HG02571 (cell line): ENCODE measurements around the gene SEPTIN1.
"Not testable (repeated sequence)": the region's sequence is repeated elsewhere in the genome, so short reads cannot be mapped to it uniquely, and the experiment has no call there.

Source experiments
- ATAC-seq: cut with Tn5 transposase; IDR thresholded peaks from one replicate; pipeline ENCODE4 v1.9.1; 2021; ENCODE audit warnings: mild to moderate bottlenecking, moderate library complexity; ENCODE audit not compliant: unreplicated experiment

Gene SEPTIN1

GRCh38 chr16:30401768-30402425 lies 19.5 kb upstream of the SEPTIN1 start:
- no peak for ATAC-seq

GRCh38 chr16:30399435-30400186 lies 17.2 kb upstream of the SEPTIN1 start:
- no peak for ATAC-seq

GRCh38 chr16:30398661-30399434 lies 16.5 kb upstream of the SEPTIN1 start:
- ATAC-seq: no peak

GRCh38 chr16:30397776-30398660 lies 15.7 kb upstream of the SEPTIN1 start:
- ATAC-seq: no peak

DNA sequence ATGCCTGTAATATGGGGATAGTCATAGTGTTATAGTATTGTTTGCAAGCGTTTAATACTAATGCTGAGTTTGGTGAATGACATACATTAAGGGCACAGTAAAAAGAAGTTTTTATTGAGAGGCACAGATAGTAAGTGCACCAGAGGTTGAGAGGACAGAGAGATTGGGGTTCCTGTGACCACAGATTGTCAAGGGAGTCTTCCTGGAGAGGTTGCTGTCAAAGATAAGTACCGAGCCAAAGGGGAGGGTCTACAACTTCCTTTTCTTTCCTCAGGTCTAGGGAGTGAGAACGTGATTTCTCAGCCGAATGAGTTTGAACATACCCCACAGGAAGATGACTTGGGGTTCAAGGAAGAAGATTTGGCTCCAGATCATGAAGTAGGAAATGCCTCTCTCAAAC lies 14.7 kb upstream of the SEPTIN1 start:
- no peak for ATAC-seq

DNA sequence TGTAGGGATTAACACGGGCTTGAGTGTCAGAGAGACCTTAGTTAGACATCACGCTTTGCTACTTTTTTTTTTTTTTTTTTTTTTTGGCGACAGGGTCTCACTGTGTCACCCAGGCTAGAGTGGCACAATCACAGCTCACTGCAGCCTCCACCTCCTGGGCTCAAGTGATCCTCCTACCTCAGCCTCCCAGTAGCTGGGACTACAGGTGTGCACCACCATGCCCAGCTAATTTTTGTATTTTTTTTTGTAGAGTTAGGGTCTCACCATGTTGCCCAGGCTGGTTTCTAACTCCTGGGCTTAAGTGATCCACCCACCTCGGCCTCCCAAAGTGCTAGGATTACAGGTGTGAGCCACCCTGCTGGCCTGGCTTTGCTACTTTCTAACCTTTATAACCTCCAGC lies 14.3 kb upstream of the SEPTIN1 start:
- ATAC-seq: not testable (repeated sequence)

- ATAC-seq: no peak
Measured at GRCh38 chr16:30395992-30396585, 13.7 kb upstream of the SEPTIN1 start.

DNA sequence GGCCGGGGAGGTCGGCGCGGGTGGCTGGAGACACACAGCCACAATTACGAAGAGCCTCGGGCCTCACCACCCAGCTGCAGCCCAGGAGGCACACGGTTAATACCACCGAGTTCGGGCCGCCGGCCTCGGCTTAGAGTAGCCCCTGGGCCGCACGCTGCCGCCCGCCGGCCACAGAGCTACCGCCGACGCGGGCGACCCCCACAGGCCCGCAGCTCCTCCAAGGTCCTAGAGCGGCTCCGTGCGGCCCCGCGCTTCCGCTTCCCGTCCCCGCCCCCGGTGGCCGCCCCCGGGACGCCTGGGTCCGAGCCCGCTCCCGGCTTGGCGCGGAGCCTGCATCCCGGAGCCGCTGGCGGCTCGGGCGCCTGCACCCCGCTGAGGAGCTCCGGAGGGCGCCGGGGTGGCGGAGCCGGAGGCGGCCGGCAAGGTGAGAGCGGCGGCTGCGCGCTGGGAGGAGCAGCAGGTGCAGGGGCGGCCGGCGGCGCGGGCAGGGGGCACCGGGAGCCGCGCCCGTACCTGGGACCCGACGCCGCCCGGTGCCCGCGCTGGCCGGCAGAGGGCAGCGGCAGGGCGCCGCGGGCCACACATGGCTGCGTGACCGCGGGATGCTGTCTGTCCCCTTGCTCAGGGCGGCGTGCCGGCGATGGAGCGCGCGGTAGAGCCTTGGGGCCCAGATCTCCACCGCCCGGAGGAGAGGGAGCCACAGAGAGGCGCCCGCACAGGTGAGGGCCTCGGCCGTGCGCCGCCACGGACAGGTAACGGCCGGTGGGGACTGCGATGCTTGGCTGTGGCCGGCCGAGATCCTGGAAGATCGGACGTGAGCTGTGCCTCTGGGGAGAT lies 13.0 kb upstream of the SEPTIN1 start, which contains the start of gene ZNF48:
Gene ZNF48 (plus strand): TSS at position 266 of the 837 bp plus-strand sequence. CDS start 375 bp downstream, at position 641.
- ATAC-seq: peak; percentile 53

DNA sequence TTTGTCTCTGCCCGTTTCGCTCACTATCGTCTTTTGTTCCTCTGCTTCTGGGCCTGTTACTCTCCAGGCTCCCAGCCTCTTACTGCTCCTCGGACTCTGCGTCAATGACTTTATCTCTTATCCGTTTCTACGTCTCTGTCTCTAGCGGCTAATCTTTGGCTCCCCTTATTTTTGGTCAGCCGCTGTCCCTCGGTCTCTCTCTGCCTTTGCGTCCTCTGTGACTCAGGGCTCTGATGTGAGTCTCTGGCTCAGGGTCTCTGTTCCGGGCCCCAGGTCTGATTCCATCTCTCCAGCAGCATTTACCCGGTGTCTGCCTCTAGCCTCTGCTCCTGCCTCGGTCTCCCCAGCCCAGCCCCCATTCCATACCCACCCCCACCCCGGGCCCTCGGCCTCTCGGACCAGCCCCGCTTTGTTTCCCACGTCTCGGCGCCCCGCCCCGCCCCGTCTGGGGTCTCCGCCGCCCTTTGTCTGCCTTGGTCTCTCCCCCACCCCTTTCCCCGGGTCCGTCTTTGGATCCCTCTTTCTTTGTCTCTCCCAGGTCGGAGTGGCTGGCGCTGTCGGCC lies 12.3 kb upstream of the SEPTIN1 start:
- ATAC-seq: no peak

DNA sequence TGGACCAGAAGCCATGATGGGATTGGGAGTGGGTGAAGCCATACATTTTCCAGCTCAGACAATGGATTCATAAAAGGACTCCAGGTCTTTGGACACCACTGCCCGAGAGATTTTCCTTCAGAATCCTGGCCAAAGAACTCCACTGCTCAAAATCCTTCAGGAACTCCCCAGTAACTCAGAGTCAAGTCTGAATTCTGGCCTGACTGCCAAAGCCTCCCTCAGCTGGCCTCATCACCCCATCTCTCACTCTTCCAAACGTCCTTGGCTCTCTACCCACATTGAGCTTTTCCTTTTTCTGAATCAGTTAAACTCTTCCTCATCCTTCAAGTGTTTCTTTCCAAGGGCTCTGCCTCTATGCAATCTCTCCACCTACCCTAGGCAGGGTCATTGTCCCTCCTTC lies 1.2 kb upstream of the SEPTIN1 start:
- no peak for ATAC-seq

GRCh38 chr16:30381291-30382041 lies 895 bp downstream of the SEPTIN1 start:
- no peak for ATAC-seq

DNA sequence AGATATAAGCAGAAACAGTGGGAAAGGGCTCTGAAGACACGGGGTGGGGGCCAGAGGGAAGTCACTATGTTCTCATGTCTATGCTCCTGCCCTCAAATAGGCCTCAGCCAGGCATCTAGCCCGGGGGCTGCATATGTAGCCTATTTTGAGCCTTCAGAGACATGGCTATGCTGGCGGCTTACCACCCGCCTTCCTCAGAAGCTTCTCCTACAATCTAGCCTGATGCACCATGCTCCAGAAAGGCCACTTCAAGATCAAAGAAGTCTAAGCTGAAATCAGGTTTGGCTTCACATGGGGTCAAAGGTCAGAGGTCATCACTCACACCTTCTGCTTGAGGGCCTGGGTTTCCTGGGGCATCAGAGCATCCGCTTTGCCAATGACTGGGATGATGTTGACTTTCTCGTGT lies 1.6 kb downstream of the SEPTIN1 start:
- ATAC-seq: no peak

DNA sequence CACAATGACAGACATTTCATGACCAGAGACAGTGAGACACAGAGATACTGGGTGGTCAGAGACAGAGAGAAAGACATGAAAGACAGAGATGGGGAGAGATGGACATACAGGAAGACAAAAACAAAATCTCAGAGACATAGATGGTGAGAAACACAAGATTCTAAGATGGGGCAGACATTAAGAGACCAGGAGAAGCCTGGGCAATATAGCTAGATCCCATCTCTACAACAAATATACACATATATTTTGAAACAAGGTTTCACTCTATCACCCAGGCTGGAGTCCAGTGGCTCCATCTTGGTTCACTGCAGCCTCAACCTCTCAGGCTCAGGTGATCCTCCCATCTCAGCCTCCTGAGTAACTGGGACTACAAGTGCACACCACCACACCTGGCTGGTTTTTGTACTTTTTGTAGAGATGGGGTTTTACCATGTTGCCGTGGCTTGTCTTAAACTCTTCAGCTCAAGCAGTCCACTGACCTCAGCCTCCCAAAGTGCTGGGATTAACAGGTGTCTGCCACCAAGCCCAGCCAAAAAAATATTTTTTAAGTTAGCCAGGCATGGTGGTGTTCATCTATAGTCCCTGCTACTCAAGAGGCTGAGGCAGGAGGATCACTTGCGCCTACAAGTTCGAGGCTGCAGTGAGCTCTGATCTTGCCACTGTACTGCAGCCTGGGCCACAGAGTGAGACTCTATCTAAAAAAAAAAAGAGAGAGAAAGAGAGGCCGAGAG lies 2.1 kb downstream of the SEPTIN1 start:
- no peak for ATAC-seq

DNA sequence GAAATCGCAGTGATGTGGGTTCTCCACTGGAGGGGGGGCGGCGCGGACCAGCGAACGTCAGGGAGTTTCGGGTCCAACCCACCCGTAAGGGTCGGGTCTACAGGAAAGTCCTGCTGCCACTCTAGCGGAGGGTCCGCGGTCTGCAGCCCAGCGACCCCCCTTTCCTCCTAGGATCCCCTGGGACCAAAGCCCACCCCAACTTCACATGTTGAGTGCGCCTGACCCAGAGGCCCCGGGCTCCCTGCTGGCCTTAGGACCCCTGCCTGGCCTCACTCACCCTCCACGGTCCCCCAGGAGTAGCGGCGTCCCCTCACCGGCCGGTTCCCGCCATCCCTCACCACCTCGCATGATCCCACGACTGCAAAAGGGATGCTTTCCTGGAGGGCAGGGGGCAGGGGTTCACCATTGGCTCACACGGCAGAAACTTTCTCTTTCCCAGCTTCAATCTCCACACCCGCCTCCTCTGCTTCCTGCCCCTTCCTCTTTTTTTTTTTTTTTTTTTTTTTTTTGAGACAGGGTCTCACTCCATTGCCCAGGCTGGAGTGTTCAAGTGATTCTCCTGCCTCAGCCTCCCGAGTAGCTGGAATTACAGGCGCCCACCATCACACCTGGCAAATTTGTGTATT lies 3.1 kb downstream of the SEPTIN1 start:
- no peak for ATAC-seq

DNA sequence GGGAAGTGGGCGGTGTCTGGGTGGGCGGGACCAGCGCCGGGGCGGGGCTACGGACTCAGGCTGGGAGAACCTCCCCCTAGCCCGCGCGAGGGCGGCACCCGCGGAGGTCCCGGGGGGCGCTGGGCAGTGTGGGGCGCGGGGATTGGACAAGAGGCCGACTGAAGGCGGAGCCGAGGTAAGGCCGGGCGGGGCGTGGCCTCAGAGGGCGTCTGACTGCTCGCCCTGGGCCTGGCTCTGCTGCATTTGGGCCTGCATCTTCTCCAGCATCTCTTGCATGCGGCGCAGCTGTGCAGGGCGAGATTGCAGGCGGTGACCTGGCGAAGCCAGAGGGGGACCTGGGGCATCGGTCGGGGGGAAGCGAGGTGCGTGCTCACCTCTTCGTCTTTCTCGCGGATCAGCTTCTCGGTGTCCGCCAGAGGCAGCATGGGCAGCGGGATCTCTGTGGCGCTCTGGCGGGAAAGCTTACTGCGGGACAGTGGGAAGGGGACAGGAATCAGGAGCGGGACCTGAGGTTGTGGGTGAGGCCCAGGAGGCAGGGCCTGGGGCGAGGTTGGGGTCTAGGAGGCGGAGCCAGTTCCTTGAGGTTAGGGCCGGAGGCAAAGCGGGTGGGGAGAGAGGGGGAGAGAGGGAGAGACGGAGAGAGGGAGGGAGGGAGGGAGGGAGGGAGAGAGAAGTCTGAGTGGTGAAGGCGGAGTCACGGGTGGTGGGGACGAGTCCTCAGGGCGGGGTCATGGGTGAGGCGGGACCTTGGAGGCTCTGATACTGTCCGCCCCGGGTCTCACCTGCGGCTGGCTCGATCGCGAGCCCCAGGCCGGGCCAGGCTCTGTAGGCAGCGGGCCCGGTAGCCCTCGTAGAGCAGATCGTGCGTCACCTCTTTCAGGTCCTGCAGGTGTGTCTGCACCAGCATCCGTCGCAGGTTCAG lies 3.9 kb downstream of the SEPTIN1 start:
- peak; percentile 87 for ATAC-seq

DNA sequence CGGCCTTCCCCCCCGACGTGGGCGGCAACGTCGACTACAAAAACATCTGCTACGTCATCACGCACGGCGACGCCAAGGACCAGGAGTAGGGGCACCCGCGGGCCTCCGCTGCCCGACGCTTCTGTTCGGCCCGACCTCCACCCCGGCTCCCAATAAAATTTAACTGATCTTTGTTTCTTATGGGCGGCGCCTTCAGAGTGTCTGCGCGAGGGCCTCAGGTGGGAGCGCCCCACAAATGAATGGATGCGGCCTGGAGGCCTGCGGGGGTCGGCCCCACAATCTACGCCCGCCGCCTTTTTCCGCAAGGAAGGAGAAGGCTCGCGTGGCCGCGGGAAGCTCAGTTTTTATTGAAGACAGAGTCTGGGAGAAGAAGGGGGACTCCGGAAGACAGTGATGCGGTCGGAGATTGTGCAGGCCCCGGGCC lies 4.5 kb downstream of the SEPTIN1 start:
- peak; percentile 40 for ATAC-seq
